ENCODE measurements around the gene KCNG4.

KCNG4 gene

GRCh38 chr16:84182680-84183571 lies 56.9 kb downstream of the KCNG4 start:
- DNase-seq (ENCODE audit: low read depth): no peak
- no peak for TF ChIP-seq CTCF (conservative IDR thresholded peaks at IDR 0.05; ENCODE audit: control insufficient read depth, insufficient read depth, low read depth, low read length)
- H3K4me3 ChIP-seq (ENCODE audit: control insufficient read depth, low read depth, low read length): no peak overlapping the region

DNA sequence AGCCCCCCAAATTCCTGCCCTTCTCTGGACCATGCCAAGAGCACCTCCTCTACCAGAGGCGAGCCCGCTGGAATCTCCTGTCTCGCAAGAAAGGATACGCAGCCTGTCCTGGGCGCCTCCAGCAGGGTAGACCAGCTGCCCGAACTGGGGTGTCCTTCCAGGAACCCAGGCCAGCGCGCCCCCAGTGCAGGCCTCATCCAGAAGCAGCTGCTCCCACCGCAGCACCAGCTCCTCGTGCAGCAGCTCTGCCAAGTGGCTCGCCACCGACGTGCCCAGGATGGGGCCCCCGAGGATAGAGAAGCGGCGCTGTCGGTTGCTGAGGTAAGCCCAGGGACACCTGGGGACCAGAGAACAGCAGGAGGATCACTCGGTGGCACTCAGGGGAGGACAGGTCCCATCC lies 57.7 kb downstream of the KCNG4 start:
- no peak for DNase-seq (ENCODE audit: low read depth)
- H3K4me3 ChIP-seq (ENCODE audit: control insufficient read depth, low read depth, low read length): no peak overlapping the region
- TF ChIP-seq CTCF (conservative IDR thresholded peaks at IDR 0.05; ENCODE audit: control insufficient read depth, insufficient read depth, low read depth, low read length): no peak

DNA sequence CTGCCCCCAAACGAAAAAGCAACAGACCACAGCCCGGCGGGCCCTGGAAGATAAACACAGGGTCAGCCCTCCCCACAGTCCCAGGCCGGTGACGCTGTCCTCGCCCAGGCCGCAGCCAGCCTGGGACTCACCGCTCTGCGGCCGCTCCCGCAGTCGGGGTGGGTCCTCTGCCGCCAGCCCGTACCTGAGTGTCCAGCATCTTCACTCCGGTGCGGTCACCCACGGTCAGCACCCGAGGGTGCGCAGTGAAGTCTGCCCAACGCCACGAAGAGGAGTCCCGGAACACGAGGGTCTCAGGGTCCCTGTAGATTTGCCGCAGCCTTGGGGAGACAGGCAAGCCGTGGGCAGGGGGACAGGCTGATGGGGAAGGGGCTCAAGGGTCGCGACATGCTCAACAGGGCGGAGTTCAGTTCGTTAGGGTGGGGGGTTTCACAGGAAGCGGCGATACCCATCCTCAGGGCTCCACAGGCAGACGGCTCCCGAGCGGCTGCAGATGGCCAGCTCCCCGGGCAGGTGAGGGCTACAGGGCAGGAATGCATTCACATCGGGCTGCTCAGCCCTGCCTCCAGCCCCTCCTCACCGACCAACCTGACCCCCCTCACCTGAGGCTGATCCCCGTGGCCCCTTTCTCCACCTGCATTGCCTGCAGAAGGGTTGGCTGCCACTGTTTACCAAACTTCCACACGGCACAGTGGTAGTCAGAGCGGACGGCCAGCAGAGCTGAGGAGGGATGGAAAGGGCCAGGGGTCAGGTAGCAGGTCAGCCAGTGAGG lies 58.5 kb downstream of the KCNG4 start:
- no peak for DNase-seq (ENCODE audit: low read depth)
- TF ChIP-seq CTCF (conservative IDR thresholded peaks at IDR 0.05; ENCODE audit: control insufficient read depth, insufficient read depth, low read depth, low read length): no peak
- H3K4me3 ChIP-seq (ENCODE audit: control insufficient read depth, low read depth, low read length): no peak overlapping the region

DNA sequence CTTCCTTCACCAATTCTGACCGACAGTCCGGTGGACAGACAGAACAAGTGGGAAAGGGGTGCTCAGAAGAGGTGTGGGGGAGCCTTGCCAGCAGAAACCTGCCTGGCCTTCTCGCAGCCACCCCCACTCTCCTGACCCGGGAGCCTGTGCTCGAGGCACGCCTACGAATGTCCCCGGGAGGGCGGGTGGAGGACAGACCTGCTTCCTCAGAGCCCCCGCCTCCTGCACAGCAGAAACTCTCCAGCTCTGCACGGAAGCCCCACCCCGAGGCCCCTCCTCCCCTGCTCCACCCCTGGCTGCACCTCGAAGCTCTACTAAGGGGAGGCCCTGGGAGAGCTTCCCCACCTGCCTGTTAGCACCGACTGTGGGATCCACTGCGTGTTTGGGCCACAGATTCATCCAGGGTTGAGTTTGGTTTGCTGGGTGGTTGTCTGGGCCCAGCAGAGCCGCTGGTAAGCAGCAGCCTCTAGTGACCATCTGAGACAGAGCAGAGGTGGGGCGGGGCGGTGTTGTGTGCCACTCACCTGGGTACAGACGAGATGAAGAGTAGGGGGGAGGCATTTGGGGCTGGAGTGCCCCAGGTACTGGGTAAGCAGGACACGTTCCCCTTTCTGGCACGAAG lies 59.2 kb downstream of the KCNG4 start:
- no peak for TF ChIP-seq CTCF (conservative IDR thresholded peaks at IDR 0.05; ENCODE audit: control insufficient read depth, insufficient read depth, low read depth, low read length)
- H3K4me3 ChIP-seq (ENCODE audit: control insufficient read depth, low read depth, low read length): no peak overlapping the region
- DNase-seq (ENCODE audit: low read depth): no peak

- no peak for TF ChIP-seq CTCF (conservative IDR thresholded peaks at IDR 0.05; ENCODE audit: control insufficient read depth, insufficient read depth, low read depth, low read length)
- DNase-seq (ENCODE audit: low read depth): no peak
- no peak overlapping the region for H3K4me3 ChIP-seq (ENCODE audit: control insufficient read depth, low read depth, low read length)
Observed at GRCh38 chr16:84179612-84180320, 60.0 kb downstream of the KCNG4 start.

Measured in fibroblast of mammary gland (primary cell).